Mucosa of descending colon (tissue), 3 donors: ENCODE results near the gene KCTD20. TPM values are rescaled to one million over a fixed set of nuclear protein-coding genes. Genes with fewer than 3 reads are reported as not detected.

Experiments
- ATAC-seq: fragments of 200-7000 bp; cut with Tn5 transposase; one replicate; pipeline ENCODE4 v1.9.1; 2020; ENCODE audit warnings: mild to moderate bottlenecking, moderate library complexity
- DNase-seq, 3 donors: peaks; one replicate each; pipeline ENCODE4 v3.0.0-alpha.2; 2020
- H3K36me3 ChIP-seq: fragments of 200-600 bp; one replicate; pipeline ENCODE4 v1.8.0; 2021; ENCODE audit warnings: low read depth, mild to moderate bottlenecking
- H3K4me1 ChIP-seq: fragments of 200-600 bp; one replicate; pipeline ENCODE4 v1.8.0; 2021; ENCODE audit warnings: low read depth, mild to moderate bottlenecking
- H3K4me3 ChIP-seq: fragments of 200-600 bp; one replicate; pipeline ENCODE4 v1.8.0; 2021; ENCODE audit warnings: mild to moderate bottlenecking
- H3K9me3 ChIP-seq: fragments of 200-600 bp; one replicate; pipeline ENCODE4 v1.8.0; 2021; ENCODE audit warnings: mild to moderate bottlenecking
- intact Hi-C, 2 donors: fragments of 100-400 bp; cut with DNase I in 1 of 2; cut with micrococcal nuclease in 1 of 2; formaldehyde crosslinking; loops; one replicate each; pipeline versions ENCODE4 v1.11.0 to v1.11.1; 2022; cut with DNase I, micrococcal nuclease
- total RNA-seq, 3 donors: library from RNA; stranded (reverse); fragmentation: NEBNext Ultra II Directional in 2 of 3; extraction: Animal tissue kit (Norgen Biotek cat#: 25700) in 2 of 3; gene quantifications; one replicate each; pipeline versions ENCODE4 v1.2.1 to v1.2.4, GENCODE V29; 2021 to 2023
- TF ChIP-seq, protein P1 (sequence below): fragments of 200-600 bp; IDR thresholded peaks from one replicate; pipeline ENCODE4 v1.8.0; 2022; ENCODE audit warnings: antibody characterized with exemption, mild to moderate bottlenecking
- donor health status: DM: no; HTN: no; CAD: no; lungs with moderate emphysema.
- donor health status: DM: no; HTN: no; CAD: no.
- donor health status: DM: no; HTN: yes; CAD: no.

The KCTD20 gene
- total RNA-seq, 3 donors from 2014 or later = 24.4 to 40.5 (median 28.0) TPM

DNA sequence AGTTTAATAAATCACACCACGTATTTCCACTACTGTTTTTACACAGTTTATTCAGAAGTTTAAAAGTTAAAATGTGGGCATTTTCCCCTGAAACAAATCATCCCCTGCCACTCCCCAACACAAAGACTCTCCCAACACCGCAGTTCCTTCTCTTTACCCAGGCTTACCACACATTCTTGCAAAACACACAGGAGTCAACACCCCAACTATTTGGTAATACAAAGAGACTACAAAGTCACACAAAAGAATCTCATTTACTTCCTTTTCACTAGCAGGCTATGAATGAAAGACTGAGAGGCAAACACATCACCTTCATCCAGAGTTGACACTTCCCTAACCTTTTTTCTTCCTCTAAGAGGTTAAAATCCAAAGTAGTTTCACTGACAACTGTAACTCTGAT, 51.1 kb downstream of the KCTD20 start:
- TF ChIP-seq, protein P1, sequence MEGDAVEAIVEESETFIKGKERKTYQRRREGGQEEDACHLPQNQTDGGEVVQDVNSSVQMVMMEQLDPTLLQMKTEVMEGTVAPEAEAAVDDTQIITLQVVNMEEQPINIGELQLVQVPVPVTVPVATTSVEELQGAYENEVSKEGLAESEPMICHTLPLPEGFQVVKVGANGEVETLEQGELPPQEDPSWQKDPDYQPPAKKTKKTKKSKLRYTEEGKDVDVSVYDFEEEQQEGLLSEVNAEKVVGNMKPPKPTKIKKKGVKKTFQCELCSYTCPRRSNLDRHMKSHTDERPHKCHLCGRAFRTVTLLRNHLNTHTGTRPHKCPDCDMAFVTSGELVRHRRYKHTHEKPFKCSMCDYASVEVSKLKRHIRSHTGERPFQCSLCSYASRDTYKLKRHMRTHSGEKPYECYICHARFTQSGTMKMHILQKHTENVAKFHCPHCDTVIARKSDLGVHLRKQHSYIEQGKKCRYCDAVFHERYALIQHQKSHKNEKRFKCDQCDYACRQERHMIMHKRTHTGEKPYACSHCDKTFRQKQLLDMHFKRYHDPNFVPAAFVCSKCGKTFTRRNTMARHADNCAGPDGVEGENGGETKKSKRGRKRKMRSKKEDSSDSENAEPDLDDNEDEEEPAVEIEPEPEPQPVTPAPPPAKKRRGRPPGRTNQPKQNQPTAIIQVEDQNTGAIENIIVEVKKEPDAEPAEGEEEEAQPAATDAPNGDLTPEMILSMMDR = no peak
- DNase-seq = no peak
- intact Hi-C loops = no loop called here
- Histone ChIP-seq H3K4me1 (no peaks in the 10 kb centered on the region), H3K9me3 (no peaks in the 10 kb centered on the region), H3K36me3 (peaks cover 17% of the 10 kb centered on the region), H3K4me3 (no peak overlapping the region)
- ATAC-seq = peak; percentile 31

- no peaks in the 10 kb centered on the region for H3K9me3 ChIP-seq
- H3K4me1 ChIP-seq = no peaks in the 10 kb centered on the region
- DNase-seq (peak in 1 of 3 donors; percentile 40), ATAC-seq (peak; percentile 82)
- intact Hi-C loops = no loop called here
- TF ChIP-seq, protein P1 = no peak
- peaks cover 17% of the 10 kb centered on the region for H3K36me3 ChIP-seq
- H3K4me3 ChIP-seq = no peak overlapping the region
These were observed 52.3 kb downstream of the KCTD20 start for GRCh38 chr6:36495086-36495485.

DNA sequence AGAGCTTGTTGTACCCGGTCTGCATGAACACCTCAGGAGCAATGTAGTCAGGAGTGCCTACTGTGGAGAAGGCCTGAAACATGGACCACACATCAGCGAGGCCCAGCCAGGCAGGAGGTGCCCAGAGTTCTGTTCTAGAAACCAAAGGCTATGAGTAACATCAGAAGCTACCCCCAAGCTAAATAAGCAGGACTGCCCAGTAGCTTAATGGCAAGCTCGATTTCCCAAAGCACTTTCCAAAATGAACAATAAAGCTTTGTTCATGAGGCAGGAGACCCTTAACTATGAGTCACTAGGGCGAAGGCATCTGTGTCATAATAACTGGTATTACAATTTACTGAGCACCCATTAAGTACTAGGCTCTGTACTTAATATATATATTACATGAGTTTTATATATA, 57.1 kb downstream of the KCTD20 start:
- no peak overlapping the region for H3K4me3 ChIP-seq

DNA sequence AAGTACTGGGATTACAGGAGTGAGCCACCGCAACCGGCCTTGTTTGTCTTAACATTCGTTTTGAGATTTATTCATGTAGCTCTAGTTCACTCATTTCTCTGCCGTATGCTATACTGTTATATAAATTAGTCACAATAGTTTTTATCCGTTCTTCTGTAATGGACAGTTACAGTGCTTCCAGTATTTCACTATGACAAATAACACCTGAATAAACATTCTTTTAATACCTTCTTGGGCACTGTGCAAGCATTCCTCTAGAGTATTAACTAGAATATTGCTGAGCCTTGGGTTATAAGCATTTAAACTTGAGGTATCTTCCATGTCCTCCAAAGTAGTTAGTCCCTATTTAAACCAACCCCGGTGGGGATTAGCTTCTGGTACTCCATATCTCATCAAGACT, 58.9 kb downstream of the KCTD20 start:
- no peak overlapping the region for H3K4me3 ChIP-seq
- intact Hi-C loops = no loop called here
- peaks cover 15% of the 10 kb centered on the region for H3K36me3 ChIP-seq
- TF ChIP-seq, protein P1 = no peak
- H3K4me1 ChIP-seq = peaks cover 25% of the 10 kb centered on the region
- no peak for ATAC-seq
- no peak for DNase-seq
- no peaks in the 10 kb centered on the region for H3K9me3 ChIP-seq

More for the DNA sequence above, 57.1 kb downstream of the KCTD20 start:
- intact Hi-C loops = no loop called here
- DNase-seq (no peak), ATAC-seq (no peak)
- TF ChIP-seq, protein P1 = no peak
- peaks cover 8% of the 10 kb centered on the region for H3K4me1 ChIP-seq
- peaks cover 17% of the 10 kb centered on the region for H3K36me3 ChIP-seq
- H3K9me3 ChIP-seq = no peaks in the 10 kb centered on the region

GRCh38 chr6:36504181-36504580, 61.4 kb downstream of the KCTD20 start:
- no peak for DNase-seq
- H3K4me3 ChIP-seq = no peak overlapping the region
- H3K4me1 ChIP-seq = peaks cover 49% of the 10 kb centered on the region
- ATAC-seq = peak; percentile 20
- no peaks in the 10 kb centered on the region for H3K9me3 ChIP-seq
- H3K36me3 ChIP-seq = no peaks in the 10 kb centered on the region
- intact Hi-C loops = no loop called here
- TF ChIP-seq, protein P1 = no peak

GRCh38 chr6:36504982-36505381, 62.2 kb downstream of the KCTD20 start:
- ATAC-seq = no peak
- no peak for DNase-seq
- TF ChIP-seq, protein P1 = no peak
- Histone ChIP-seq H3K9me3 (no peaks in the 10 kb centered on the region), H3K4me3 (no peak overlapping the region), H3K4me1 (peaks cover 55% of the 10 kb centered on the region), H3K36me3 (no peaks in the 10 kb centered on the region)
- intact Hi-C loops = no loop called here
